ENCODE results near the gene LDLRAD3.

Gene LDLRAD3

DNA sequence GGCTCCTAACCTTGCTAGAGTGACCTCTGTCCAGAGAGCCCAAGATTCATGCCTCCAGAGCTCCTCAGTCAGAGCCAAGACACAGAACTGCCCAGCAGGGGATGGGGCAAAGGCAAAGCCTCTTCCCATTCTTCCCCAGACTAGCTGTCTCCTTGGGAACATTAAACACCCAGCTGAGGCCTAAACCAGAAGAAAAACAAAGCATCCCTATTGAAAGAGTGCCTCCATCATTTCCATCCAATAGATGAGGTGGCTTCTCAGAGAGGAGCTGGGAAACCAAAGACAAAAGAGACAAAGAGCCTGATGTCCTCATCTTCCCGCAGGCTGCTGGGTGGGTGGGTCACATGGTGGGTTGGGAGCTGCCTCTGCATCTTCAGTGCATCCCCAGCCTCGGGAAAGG is 308.0 kb downstream of the LDLRAD3 start:
- no peak for DNase-seq

GRCh38 chr11:36253238-36253637 is 309.4 kb downstream of the LDLRAD3 start:
- DNase-seq: peak; percentile 96 to 98

DNA sequence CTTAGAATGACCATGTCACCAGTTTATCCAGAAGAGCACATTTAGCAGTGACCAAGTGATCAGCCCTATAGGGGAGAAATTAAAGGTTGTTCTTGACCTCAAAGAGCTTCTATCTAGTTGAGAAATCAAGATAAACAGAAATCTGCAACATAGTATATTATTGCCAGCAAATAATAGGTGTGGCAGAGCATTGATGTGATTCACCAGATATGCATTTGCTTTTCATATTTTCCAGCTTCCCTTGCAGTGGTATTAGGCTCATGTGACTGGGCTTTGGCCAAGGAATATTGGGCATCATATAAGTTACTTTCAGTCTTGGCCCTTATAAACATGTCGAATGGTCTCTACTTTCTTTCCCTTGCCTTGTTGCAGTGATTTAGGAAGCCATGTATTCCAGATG is 310.9 kb downstream of the LDLRAD3 start:
- no peak for DNase-seq

DNA sequence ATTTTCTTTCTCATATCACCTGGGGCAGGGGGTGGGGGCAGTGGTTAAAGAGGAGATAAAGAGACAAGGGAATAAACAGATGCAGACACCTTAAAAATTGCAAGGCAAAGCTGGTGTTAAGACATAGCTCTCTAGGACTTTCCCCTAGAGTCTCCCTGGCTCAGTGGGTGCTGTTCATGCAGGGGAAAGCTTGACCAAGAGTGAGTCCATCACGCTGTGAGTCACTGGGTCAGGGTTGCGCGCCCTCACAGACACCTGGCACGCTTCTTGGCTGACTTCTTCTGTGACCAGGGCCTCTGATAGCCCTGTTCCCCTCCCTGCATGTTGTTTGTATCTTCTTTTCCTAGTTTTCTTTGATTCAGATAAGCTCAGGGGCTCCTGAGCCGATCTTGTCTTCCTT is 313.5 kb downstream of the LDLRAD3 start:
- no peak for DNase-seq

- peak; percentile 78 to 91 for DNase-seq
Observed at GRCh38 chr11:36258730-36259360, 315.0 kb downstream of the LDLRAD3 start.

DNA sequence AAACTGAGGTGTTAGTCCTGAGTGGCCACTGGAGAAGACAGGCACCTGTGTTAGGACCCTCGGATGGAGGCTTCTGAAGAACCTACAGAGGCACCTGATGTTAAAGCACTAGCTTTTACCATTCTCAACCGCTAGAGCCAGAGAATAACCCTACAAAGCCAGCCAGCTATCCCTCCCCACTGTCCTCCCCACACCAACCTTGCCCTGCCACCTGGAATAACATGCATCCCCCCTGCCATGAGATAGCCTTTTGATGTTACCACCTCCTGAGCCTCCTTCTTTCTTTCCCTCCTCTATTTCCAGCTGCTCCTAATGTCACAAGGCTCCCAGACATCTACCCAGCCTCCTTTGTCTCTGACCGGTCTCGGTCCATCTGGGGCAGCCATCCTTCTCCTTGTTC is 317.2 kb downstream of the LDLRAD3 start:
- DNase-seq: no peak

GRCh38 chr11:36264011-36264972 is 320.4 kb downstream of the LDLRAD3 start:
- DNase-seq: peak; percentile 39 to 73

- no peak for DNase-seq
Observed at GRCh38 chr11:36264973-36265344, 321.1 kb downstream of the LDLRAD3 start.

- peak; percentile 26 to 55 for DNase-seq
Observed at GRCh38 chr11:36265793-36266628, 322.1 kb downstream of the LDLRAD3 start.

DNA sequence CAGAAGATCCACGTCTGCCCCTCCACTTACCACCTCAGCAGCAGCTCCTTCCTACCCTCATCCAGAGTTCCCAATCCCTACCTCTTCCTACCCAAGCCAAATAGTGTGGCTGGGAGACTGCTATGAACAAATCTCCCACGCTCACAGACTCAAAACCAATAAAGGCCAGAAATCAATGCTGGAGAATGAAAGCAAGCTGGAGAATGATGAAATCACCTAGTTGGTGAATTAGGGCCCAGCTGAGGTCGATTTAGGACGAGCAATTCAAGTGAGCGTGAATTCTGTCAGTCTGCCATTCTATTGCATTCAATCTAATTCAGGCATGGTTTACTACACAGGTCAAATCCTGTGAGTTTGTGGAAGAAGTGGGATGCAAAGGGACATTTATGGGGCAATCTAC is 322.9 kb downstream of the LDLRAD3 start:
- DNase-seq: no peak

GRCh38 chr11:36268337-36268985 is 324.6 kb downstream of the LDLRAD3 start:
- no peak for DNase-seq

- peak in 1 of 2 experiments; percentile 50 for DNase-seq
Observed at GRCh38 chr11:36270701-36271100, 326.8 kb downstream of the LDLRAD3 start.

DNA sequence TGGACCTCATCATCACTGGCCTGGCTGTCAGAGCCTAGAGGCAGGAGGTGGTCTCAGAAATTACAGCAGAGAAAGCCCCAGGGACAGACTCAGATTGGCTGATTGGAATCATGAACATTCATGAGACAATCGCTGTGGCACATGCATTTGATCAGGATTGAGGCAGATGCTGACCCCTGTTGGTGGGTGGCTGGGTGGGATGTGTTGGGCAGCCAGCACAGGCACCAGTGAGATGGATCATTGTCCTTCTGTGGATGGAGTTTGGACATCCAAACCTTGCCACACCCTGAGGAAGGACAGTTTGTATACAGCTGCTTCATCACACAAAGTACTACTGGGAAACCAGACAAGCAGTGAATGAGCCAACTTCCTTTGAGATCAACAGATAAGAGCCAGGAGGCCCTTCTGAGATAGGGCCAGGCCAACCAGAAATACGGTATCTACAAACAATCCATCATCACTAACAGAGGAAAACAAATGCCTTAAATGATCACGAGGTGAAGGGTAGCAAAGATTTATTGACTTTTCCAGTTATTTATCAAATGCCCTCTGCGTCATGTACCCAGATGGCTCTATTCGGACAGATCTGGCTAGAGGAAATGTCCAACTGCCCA is 328.0 kb downstream of the LDLRAD3 start:
- peak in 1 of 2 experiments; percentile 25 for DNase-seq

DNA sequence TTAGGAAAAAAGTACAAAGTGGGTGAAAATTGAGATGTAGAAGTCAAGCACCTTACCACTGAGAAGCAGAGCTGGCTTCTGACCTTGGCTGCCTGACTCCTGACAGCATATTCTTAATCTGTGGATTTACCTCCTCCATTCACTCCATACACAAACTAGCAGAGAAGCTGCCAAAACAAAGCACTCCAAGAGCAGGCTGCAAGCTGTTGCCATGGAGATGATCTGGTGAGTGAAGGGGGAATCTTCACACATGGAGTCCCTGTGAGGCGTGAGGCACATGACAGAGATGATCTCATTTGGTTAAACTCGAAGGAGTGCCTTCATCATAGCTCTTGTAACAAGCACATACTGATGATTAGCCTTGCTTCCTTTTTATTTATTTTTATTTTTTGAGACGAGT is 329.2 kb downstream of the LDLRAD3 start:
- peak; percentile 83 to 94 for DNase-seq

- no peak for DNase-seq
Observed at GRCh38 chr11:36274414-36274813, 330.6 kb downstream of the LDLRAD3 start.

- DNase-seq: peak in 1 of 2 experiments; percentile 8
Observed at GRCh38 chr11:36278531-36279282, 334.8 kb downstream of the LDLRAD3 start.

DNA sequence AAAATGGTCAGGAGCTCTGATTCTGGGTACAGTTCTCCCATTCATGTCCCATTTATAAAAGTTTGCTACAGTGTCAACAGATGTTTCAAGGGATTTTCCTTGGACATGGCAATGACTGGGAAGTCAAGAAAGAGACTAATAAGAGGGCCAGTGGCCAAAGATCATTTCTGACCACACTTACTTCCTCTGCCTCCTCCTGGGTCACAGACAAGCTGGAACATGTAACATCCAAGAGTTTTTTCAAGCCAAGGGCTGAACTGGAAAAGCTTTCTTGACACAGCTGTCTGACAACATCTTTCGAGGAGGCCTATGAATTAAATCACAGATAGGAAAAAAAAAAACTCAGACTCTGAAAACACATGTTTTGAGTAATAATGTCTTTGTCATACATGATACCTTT is 336.7 kb downstream of the LDLRAD3 start:
- DNase-seq: no peak

Measured in NCI-H524 (cell line).